Transverse colon (tissue), 4 donors: ENCODE results near the gene RELN.

Experiments
- POLR2AphosphoS5 ChIP-seq, 3 donors: sonication (generic); formaldehyde crosslinking; IDR thresholded peaks; one replicate each; pipeline ENCODE4 v1.6.1; 2016; ENCODE audit warnings: antibody characterized with exemption in 3 of 3
- TF ChIP-seq, protein P1 (sequence below), 5 experiments: fragments of 200-600 bp in 3 of 5; fragments of 450-650 bp in 2 of 5; sonication (generic) in 3 of 5; IDR thresholded peaks; 1 replicate in 2 of 5; 2 replicates in 3 of 5; pipeline ENCODE4 v1.5.1; 2016 to 2017; ENCODE audit warnings: antibody characterized with exemption in 5 of 5, inconsistent platforms in 3 of 5, mild to moderate bottlenecking in 2 of 5, moderate library complexity in 1 of 5

DNA sequence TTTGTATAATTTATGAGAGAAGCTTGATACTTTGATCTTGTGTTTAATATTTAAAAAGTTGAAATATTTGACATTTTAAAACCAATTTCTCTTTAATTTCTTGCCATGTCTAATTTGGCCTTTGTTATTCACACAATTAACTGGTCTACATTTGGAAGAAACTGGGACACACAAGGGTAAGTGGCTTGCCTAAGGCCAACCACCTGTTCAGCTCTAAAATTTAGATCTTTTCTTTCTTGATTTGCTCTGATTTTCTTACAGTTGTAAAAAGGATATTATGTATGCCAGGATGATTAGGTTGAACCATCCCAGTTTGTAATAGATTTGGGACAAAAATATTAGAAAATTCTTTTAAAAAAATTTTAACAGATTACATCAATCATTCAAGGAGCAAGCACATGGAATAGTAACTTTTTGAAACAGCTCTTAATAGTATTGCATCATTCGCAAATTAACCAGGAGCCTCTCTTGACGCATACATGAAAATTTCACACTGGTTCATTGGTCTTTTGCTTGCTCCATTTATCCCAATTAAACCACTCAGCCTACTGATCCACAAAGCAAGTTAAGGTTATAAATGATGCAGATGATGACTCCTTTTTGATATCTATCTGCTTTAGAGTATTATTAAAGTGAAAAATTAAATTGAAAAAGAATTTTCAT, 321.0 kb downstream of the RELN start:
- TF ChIP-seq POLR2AphosphoS5 (IDR thresholded peaks at IDR 0.05) = no peak
- TF ChIP-seq, protein P1, sequence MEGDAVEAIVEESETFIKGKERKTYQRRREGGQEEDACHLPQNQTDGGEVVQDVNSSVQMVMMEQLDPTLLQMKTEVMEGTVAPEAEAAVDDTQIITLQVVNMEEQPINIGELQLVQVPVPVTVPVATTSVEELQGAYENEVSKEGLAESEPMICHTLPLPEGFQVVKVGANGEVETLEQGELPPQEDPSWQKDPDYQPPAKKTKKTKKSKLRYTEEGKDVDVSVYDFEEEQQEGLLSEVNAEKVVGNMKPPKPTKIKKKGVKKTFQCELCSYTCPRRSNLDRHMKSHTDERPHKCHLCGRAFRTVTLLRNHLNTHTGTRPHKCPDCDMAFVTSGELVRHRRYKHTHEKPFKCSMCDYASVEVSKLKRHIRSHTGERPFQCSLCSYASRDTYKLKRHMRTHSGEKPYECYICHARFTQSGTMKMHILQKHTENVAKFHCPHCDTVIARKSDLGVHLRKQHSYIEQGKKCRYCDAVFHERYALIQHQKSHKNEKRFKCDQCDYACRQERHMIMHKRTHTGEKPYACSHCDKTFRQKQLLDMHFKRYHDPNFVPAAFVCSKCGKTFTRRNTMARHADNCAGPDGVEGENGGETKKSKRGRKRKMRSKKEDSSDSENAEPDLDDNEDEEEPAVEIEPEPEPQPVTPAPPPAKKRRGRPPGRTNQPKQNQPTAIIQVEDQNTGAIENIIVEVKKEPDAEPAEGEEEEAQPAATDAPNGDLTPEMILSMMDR (IDR thresholded peaks at IDR 0.05) = no peak
